Activated CD4-positive, alpha-beta T cell treated with anti-CD3 and anti-CD28 coated beads for 24 hours (primary cell): ENCODE data around the gene SPRR2G.
"Not testable (repeated sequence)": the region's sequence is repeated elsewhere in the genome, so short reads cannot be mapped to it uniquely, and the experiment has no call there.

Experiments
- DNase-seq, 2 donors: peaks; one replicate each; pipeline ENCODE4 v3.0.0-alpha.2; 2020; ENCODE audit warnings: low read depth in 2 of 2

Gene SPRR2G

DNA sequence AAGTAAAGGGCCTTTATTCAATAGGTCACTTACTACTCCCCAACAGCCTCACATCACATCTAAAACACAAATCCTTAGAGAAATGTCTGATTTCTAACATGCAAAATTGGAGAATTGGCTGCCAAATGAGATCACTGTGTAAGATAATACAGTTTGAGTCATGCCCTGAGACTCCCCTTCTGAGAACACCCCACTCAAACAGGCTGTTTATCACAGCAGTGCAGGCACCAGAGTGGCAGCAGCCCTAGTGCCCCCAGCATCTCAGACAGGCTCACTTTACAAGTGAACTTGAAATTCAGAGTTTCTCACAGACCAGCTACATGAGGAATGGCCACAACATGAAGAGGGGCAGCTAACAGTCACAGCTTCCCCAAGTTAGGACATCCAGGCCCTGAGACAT, 35.4 kb downstream of the SPRR2G start:
- not testable (repeated sequence) for DNase-seq

DNA sequence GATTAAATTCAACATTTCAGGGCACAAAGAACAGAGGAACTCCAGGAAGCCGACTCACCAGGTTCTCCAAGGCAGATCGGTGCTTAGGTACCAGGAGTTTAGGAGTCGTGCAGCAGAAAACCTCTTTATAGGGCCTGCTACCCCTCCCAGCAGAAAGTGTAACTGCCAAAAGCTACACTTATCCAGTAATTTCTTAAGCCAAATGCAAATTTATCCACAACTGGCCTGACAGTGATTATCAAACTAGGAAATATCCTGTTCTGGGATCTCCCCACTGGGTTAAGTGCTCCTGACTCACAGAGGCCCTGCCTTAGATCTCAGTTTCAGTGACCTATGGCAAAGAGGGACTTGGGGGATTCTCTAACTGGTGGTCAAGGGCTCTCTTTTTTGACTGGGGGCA, 37.3 kb downstream of the SPRR2G start, which contains the start of gene SPRR2F:
Gene SPRR2F, minus strand, starts transcription at position 101 of the 400 bp plus-strand sequence. CDS start 783 bp downstream, outside the sequence.
- DNase-seq, result no peak

DNA sequence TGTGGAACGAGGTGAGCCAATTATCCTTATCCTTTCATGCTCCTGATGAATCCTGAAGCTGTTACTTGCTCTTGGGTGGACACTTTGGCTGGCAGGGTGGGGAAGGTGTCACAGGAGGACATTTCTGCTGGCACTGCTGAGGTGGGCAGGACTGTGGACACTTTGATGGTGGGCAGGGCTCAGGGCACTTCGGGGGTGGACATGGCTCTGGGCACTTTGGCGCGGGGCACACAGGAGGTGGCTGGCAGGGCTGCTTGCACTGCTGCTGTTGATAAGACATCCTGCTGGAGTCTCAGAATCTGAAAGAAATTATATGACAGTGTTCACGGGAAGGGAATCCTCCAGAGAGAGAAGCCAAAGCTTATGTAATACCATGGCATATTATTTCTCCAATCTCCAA, 38.2 kb downstream of the SPRR2G start:
- not testable (repeated sequence) for DNase-seq

DNA sequence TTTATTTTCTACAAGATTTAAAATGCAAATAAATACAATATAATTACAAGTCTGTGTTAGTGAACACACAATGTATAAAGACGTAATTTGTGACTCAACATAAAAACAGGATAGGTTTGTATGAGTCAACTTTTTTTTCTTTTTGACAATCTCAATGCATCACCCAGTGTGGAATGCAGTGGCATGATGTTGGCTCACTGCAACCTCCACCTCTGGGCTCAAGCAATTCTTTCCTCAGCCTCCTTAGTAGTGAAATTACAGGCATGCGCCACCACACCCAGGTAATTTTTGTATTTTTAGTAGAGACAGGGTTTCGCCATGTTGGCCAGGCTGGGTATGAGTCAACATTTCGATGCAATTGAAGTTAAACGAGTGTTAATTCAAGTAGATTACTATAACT, 50.4 kb downstream of the SPRR2G start:
- no peak for DNase-seq
